ENCODE measurements around the gene UBR3.

- TF ChIP-seq, protein P1, sequence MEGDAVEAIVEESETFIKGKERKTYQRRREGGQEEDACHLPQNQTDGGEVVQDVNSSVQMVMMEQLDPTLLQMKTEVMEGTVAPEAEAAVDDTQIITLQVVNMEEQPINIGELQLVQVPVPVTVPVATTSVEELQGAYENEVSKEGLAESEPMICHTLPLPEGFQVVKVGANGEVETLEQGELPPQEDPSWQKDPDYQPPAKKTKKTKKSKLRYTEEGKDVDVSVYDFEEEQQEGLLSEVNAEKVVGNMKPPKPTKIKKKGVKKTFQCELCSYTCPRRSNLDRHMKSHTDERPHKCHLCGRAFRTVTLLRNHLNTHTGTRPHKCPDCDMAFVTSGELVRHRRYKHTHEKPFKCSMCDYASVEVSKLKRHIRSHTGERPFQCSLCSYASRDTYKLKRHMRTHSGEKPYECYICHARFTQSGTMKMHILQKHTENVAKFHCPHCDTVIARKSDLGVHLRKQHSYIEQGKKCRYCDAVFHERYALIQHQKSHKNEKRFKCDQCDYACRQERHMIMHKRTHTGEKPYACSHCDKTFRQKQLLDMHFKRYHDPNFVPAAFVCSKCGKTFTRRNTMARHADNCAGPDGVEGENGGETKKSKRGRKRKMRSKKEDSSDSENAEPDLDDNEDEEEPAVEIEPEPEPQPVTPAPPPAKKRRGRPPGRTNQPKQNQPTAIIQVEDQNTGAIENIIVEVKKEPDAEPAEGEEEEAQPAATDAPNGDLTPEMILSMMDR (IDR thresholded peaks at IDR 0.05; ENCODE audit: low read depth, low read length): no peak
- no peak for TF ChIP-seq EZH2phosphoT487 (IDR thresholded peaks at IDR 0.05; ENCODE audit: low read depth)
These were observed 211.5 kb downstream of the UBR3 start for GRCh38 chr2:170038734-170039133.

Data from OCI-LY3 (cell line).